ENCODE results near the gene OGDH.

The OGDH gene

GRCh38 chr7:44566680-44567079, 39.7 kb upstream of the OGDH start:
- no peak for DNase-seq
- no peaks in the 10 kb centered on the region for H3K9me2 ChIP-seq (replicated peaks; ENCODE audit: insufficient read depth, low read length)
- H3K9ac ChIP-seq (ENCODE audit: low read length) = no peak overlapping the region
- TF ChIP-seq CTCF (IDR thresholded peaks at IDR 0.05; ENCODE audit: low read length) (no peak), EZH2 (optimal IDR thresholded peaks at IDR 0.05; ENCODE audit: low read depth, low read length) (no peak)
- H3K4me3 ChIP-seq (ENCODE audit: low read length) = no peak overlapping the region
- no peak overlapping the region for H3K4me2 ChIP-seq (ENCODE audit: low read depth, low read length)
- H3K9me3 ChIP-seq (replicated peaks; ENCODE audit: insufficient read depth, low read length) = no peaks in the 10 kb centered on the region
- H3K79me2 ChIP-seq (ENCODE audit: low read length) = peaks cover 33% of the 10 kb centered on the region
- no peak overlapping the region for H2AFZ ChIP-seq (ENCODE audit: low read length)
- H3K4me1 ChIP-seq (ENCODE audit: low read length) = no peaks in the 10 kb centered on the region
- peaks cover 16% of the 10 kb centered on the region; the same call in 1 of the 2 replicates for H3F3A ChIP-seq (ENCODE audit: insufficient read depth, low read length)
- peaks cover 10% of the 10 kb centered on the region for H3K36me3 ChIP-seq (replicated peaks; ENCODE audit: insufficient read depth, low read length)
- no peak overlapping the region for H3K27ac ChIP-seq (ENCODE audit: low read length)
- no peaks in the 10 kb centered on the region for H4K20me1 ChIP-seq (ENCODE audit: insufficient read depth, low read length)
- H3K27me3 ChIP-seq (replicated peaks; ENCODE audit: insufficient read depth, low read length) = no peaks in the 10 kb centered on the region

GRCh38 chr7:44567884-44568283, 38.5 kb upstream of the OGDH start:
- H3K36me3 ChIP-seq (replicated peaks; ENCODE audit: insufficient read depth, low read length) = peaks cover 16% of the 10 kb centered on the region

DNA sequence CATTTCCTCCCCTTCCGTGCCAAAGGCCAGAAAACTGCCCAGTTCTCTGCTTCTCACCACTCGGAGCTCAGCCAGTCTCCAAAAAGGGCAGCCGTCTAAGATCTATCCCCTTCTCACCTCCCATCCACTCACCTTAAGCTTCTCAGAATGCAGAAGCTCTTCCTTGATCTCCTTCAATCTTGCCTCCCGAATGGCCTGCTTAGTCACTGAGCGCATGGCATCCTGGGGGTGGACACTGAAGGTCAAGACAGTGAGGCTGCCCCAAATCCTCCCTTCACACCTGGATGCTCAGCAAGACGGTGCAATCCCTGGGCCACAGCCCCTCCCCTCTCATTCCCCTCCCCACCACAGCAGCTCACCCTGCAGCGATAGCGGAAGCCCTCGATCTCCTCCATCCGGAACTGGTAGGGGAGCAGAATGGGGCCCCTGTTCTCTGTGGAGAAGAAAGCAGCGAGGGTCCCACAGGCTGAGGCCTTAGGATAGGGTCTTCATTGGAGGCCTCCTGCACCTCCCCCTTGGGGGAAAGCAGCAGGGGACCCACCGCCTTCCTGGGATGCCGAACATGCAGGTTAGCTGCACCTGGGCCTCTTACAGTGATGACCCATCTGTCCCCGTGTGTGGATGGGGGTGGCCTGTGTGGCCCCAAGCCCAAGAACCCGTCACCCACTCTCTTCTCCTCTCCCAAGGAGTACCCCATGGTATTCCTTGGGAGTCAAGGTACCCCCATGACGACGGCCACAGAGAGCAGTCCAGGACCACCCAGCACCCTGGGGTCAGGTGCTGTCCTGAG, 37.5 kb upstream of the OGDH start:
- peaks cover 16% of the 10 kb centered on the region; the same call in 1 of the 2 replicates for H3F3A ChIP-seq (ENCODE audit: insufficient read depth, low read length)
- H3K9me2 ChIP-seq (replicated peaks; ENCODE audit: insufficient read depth, low read length) = no peaks in the 10 kb centered on the region
- H3K36me3 ChIP-seq (replicated peaks; ENCODE audit: insufficient read depth, low read length) = peaks cover 16% of the 10 kb centered on the region
- no peak overlapping the region for H3K9ac ChIP-seq (ENCODE audit: low read length)
- no peak overlapping the region for H3K4me3 ChIP-seq (ENCODE audit: low read length)
- no peaks in the 10 kb centered on the region for H4K20me1 ChIP-seq (ENCODE audit: insufficient read depth, low read length)
- no peak overlapping the region for H3K4me2 ChIP-seq (ENCODE audit: low read depth, low read length)
- no peak overlapping the region for H2AFZ ChIP-seq (ENCODE audit: low read length)
- no peak for TF ChIP-seq EZH2 (optimal IDR thresholded peaks at IDR 0.05; ENCODE audit: low read depth, low read length)
- TF ChIP-seq CTCF (IDR thresholded peaks at IDR 0.05; ENCODE audit: low read length) = no peak
- TF ChIP-seq EZH2phosphoT487 (IDR thresholded peaks at IDR 0.05; ENCODE audit: low read length) = no peak
- peaks cover 56% of the 10 kb centered on the region for H3K79me2 ChIP-seq (ENCODE audit: low read length)
- DNase-seq = no peak
- H3K27me3 ChIP-seq (replicated peaks; ENCODE audit: insufficient read depth, low read length) = no peaks in the 10 kb centered on the region
- no peaks in the 10 kb centered on the region for H3K9me3 ChIP-seq (replicated peaks; ENCODE audit: insufficient read depth, low read length)
- no peaks in the 10 kb centered on the region for H3K4me1 ChIP-seq (ENCODE audit: low read length)
- H3K27ac ChIP-seq (ENCODE audit: low read length) = no peak overlapping the region

More at GRCh38 chr7:44567884-44568283, 38.5 kb upstream of the OGDH start:
- Histone ChIP-seq H3K4me3 (ENCODE audit: low read length) (no peak overlapping the region), H3K79me2 (ENCODE audit: low read length) (peaks cover 45% of the 10 kb centered on the region), H3K27me3 (replicated peaks; ENCODE audit: insufficient read depth, low read length) (no peaks in the 10 kb centered on the region), H3K27ac (ENCODE audit: low read length) (no peak overlapping the region), H4K20me1 (ENCODE audit: insufficient read depth, low read length) (no peaks in the 10 kb centered on the region), H3K4me1 (ENCODE audit: low read length) (no peaks in the 10 kb centered on the region), H2AFZ (ENCODE audit: low read length) (no peak overlapping the region), H3K9me3 (replicated peaks; ENCODE audit: insufficient read depth, low read length) (no peaks in the 10 kb centered on the region), H3F3A (ENCODE audit: insufficient read depth, low read length) (peaks cover 16% of the 10 kb centered on the region; the same call in 1 of the 2 replicates), H3K9me2 (replicated peaks; ENCODE audit: insufficient read depth, low read length) (no peaks in the 10 kb centered on the region), H3K9ac (ENCODE audit: low read length) (no peak overlapping the region), H3K4me2 (ENCODE audit: low read depth, low read length) (no peak overlapping the region)
- no peak for DNase-seq
- TF ChIP-seq EZH2phosphoT487 (IDR thresholded peaks at IDR 0.05; ENCODE audit: low read length) (no peak), CTCF (IDR thresholded peaks at IDR 0.05; ENCODE audit: low read length) (no peak), EZH2 (optimal IDR thresholded peaks at IDR 0.05; ENCODE audit: low read depth, low read length) (no peak)
